HG02571 (cell line): ENCODE results near the gene KCNN4.

Experiments
- ATAC-seq: cut with Tn5 transposase; IDR thresholded peaks from one replicate; pipeline ENCODE4 v1.9.1; 2021; ENCODE audit warnings: mild to moderate bottlenecking, moderate library complexity; ENCODE audit not compliant: unreplicated experiment

The KCNN4 gene

GRCh38 chr19:43799502-43800142 is 18.8 kb upstream of the KCNN4 start:
- ATAC-seq = no peak

- ATAC-seq = no peak
These were observed 18.0 kb upstream of the KCNN4 start for GRCh38 chr19:43798546-43799409.

GRCh38 chr19:43798026-43798545 is 17.3 kb upstream of the KCNN4 start:
- no peak for ATAC-seq

GRCh38 chr19:43797556-43797955 is 16.8 kb upstream of the KCNN4 start:
- ATAC-seq = no peak

- no peak for ATAC-seq
These were observed 16.3 kb upstream of the KCNN4 start for GRCh38 chr19:43797118-43797517.

- ATAC-seq = no peak
These were observed 9.8 kb upstream of the KCNN4 start for GRCh38 chr19:43790587-43790986.

- ATAC-seq = no peak
These were observed 8.3 kb upstream of the KCNN4 start for GRCh38 chr19:43789029-43789428.

GRCh38 chr19:43786665-43787064 is 5.9 kb upstream of the KCNN4 start:
- ATAC-seq = no peak

GRCh38 chr19:43784981-43785808 is 4.4 kb upstream of the KCNN4 start:
- no peak for ATAC-seq

- ATAC-seq = no peak
These were observed 3.6 kb upstream of the KCNN4 start for GRCh38 chr19:43784241-43784980.

GRCh38 chr19:43783636-43784035 is 2.9 kb upstream of the KCNN4 start:
- no peak for ATAC-seq

GRCh38 chr19:43782689-43783231 is 2.0 kb upstream of the KCNN4 start:
- ATAC-seq = no peak

- ATAC-seq = no peak
These were observed 1.5 kb upstream of the KCNN4 start for GRCh38 chr19:43782311-43782660.

- ATAC-seq = no peak
These were observed 997 bp upstream of the KCNN4 start for GRCh38 chr19:43781630-43782310.

GRCh38 chr19:43779820-43780219 is 953 bp downstream of the KCNN4 start:
- ATAC-seq = no peak

- ATAC-seq = no peak
These were observed 1.5 kb downstream of the KCNN4 start for GRCh38 chr19:43779147-43779819.

- no peak for ATAC-seq
These were observed 2.1 kb downstream of the KCNN4 start for GRCh38 chr19:43778651-43779050.

- ATAC-seq = no peak
These were observed 3.5 kb downstream of the KCNN4 start for GRCh38 chr19:43777163-43777695.

GRCh38 chr19:43776286-43776685 is 4.5 kb downstream of the KCNN4 start:
- no peak for ATAC-seq
